ENCODE results near the gene EIF4E.
"Not testable (repeated sequence)": the region's sequence is repeated elsewhere in the genome, so short reads cannot be mapped to it uniquely, and the experiment has no call there.

The EIF4E gene

DNA sequence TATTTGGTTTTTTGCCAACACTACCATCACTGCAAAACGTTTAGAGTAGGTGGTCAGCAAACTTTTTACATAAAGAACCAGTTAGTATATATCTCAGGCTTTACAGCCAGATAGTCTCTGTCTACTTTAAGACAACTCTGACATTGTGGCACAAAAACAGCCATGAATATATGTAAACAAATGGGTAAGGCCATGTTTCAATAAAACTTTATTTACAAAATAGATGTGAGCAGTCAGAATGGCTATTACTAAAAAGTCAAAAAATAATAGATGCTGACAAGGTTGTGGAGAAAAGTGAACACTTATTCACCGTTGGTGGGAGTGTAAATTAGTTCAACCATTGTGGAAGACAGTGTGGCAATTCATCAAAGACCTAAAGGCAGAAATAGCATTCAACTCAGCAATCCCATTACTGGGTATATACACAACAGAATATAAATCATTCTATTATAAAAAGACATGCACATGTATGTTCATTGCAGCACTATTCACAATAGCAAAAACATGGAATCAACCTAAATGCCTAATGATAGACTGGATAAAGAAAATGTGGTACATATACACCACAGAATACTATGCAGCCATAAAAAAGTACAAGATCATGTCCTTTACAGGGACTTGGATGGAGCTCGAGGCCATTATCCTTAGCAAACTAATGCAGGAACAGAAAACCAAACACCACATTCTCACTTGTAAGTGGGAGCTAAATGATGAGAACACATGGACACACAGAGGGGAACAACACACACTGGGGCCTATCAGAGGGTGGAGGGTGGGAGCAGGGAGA, 56.6 kb downstream of the EIF4E start:
- not testable (repeated sequence) for DNase-seq

DNA sequence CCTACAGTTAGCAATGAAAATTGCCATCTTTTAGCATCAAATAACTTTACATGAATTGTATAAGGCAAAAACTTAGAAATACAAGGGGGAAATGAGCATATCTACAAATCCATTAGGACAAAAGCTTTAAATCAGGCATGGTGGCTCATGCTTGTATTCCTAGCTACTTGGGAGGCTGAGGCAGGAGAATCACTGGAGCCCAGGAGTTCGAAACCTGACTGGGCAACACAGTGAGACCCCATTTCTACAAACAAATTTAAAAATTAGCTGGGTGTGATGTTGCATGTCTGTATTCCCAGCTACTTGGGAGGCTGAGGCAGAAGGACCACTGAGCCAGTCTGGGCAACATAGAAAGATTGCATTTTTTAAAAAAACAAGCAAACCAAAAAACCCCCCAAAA, 61.3 kb downstream of the EIF4E start:
- DNase-seq = no peak

DNA sequence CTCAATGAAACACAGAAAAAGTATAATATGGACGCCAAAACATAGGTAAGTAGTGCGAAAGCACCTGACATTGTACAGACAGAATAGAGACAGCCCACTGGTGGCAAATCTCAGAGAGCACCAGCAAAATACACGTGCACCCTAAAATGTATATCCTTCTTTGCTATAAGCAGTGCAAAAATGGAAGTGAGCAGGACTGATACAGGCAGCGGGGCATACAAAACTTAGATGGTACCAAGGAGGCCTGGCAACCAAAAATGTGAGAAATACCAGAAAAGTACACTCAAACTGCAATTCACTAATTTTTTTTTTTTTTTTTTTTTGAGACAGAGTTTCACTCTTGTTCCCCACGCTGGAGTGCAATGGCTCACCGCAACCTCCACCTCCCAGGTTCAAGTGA, 63.9 kb downstream of the EIF4E start:
- DNase-seq = no peak

DNA sequence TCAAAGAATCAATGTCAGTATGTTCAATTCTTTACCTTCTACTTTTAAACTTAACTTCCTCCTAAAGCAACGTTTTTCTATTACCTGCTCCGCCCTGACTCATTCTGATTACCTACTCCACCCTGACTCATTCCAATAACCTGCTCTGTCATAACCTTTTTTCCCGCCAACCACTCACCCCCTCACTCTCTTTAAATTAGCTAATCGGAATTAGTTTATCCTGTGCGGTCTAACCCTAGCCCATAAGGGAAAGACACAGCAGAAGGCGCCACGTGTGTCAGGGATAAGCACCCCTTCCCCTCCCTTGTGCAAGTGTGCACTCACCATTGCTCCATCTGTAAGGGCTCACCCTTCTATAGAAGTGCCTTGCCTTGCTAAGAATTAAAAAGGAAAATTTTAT, 64.4 kb downstream of the EIF4E start:
- DNase-seq = no peak

DNA sequence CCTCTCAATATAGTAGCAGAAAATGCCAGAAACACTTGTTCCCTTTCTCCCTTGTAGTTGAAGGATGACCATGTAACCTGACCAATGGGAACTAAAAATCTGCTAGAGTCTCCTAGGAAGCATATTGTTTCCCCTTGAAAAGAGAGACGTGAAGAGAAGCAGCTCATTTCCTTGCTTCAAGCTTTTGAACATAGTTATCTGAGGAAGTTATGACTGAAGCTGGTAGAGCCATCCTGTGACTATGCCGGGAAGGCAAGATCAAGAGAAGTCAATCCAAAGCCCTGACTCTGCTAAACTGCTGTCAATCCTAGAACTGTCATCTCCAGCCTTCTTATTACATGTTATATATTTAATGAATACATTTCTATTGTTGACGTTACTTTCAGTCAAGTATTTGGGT, 66.6 kb downstream of the EIF4E start:
- no peak for DNase-seq

DNA sequence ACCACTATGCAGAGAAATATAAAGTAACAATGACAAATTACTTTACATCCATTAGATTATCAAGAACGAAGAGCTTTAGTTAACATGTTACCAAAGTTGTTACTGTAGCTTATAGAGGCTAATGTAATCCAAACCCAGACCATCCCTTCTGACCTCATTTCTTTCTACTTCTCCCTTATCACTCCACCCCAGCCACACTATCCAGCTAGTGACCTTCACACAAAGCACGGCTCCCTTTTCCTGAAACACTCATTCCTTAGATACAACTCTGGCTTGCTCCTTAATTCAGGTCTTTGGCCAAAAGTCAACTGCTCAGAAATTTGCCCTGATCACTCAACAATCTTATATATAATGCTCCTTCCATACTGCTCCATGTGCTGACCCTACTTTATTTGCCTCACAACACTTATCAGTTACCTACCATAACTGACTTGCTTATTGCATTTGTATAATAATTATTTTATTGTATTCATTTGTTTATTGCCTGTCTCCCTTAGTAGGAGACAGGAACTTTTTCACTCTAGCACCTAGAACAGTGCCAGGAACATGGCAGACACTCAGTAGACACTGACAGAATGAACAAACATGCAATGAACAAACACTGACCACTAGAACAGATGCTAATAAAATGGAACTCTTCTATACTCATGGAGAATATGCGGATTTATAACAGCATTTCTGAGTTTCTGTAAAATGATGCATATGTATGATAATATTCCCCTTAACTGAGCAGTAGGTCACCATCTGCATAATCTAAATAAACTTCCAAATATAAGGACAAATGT, 67.6 kb downstream of the EIF4E start:
- DNase-seq = no peak

DNA sequence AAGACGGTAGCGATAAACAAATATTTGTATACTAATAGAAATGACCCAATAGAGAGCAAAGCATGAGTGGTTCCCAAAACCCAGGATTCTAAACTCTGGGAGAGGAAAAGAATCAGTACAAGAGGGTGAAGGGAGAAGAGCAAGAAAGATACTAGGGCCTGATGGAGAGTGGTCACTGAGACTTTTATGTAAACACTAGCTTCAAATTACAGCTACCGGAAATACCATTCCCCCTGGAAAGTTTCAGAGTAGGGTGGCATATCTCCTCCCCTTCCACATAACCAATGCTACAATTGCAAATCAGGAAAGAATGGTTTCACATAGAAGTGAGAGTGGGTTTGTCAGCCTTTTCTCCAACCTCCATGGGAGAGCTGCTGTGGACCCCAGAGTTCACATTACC, 77.1 kb downstream of the EIF4E start:
- DNase-seq = no peak

DNA sequence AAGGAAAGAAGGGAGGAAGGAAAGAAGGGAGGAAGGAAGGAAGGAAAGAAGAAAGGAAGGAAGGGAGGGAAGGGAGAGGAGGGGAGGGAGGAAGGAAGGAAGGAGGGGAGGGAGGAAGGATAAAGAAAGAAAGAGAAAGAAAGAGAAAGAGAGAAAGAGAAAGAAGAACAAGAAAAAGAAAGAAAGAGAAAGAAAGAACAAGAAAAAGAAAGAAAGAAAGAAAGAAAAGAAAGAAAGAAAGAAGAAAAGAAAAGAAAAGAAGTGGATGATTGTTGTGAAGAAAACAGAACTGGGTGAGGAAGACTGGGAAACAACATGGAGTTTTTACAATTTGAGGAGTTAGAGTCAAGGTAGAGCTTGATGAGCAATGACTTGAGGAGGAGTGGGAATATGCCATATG, 78.0 kb downstream of the EIF4E start:
- no peak for DNase-seq

DNA sequence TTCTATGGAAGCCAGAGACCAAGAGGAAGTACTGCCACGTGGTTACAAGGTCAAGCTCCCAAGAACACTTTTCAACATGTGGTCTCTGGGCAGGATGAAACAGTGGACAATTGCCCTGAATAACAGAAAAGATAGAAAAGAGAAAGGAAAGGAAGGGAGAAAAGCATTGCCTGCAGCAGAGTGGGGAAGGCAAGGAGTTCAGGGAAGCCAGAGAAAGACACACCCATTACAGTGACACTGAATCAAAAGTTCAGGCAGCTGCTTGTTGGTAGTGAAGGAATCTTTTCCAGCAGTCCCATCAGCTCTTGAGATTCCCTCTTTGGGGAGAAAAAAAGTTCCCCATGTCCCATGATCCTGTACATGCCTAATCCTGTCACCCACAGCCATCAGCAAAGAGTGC, 80.5 kb downstream of the EIF4E start:
- no peak for DNase-seq

DNA sequence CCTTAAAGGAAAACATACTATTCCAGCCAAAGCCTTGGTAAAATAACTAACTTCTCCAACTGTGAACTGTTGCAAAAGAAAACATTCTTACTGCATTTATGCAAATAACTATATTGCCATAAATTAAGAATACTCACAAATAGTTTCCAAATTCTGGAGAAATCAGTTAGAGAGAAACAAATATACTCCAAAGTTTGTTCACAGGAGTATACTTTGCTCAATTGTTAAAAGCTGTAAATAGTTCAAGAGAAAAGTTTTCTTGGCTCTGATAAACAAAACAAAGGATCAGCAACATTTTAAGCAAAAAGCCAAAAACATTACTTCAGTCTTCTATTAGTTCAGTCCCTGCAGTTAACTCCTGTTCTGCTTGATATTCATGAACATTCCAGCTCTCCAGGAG, 83.0 kb downstream of the EIF4E start:
- DNase-seq = no peak

DNA sequence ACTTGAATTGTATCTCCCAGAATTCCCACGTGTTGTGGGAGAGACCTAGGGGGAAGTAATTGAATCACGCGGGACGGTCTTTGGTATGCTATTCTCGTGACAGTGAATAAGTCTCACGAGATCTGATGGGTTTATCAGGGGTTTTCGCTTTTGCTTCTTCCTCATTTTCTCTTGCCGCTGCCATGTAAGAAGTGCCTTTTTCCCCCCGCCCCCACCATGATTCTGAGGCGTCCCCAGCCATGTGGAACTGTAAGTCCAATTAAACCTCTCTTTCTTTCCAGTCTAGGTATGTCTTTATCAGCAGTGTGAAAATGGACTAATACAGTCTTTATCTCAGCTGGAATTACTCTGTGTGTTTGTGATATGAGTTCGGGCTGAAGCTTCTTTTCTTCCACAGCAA, 86.0 kb downstream of the EIF4E start:
- not testable (repeated sequence) for DNase-seq

DNA sequence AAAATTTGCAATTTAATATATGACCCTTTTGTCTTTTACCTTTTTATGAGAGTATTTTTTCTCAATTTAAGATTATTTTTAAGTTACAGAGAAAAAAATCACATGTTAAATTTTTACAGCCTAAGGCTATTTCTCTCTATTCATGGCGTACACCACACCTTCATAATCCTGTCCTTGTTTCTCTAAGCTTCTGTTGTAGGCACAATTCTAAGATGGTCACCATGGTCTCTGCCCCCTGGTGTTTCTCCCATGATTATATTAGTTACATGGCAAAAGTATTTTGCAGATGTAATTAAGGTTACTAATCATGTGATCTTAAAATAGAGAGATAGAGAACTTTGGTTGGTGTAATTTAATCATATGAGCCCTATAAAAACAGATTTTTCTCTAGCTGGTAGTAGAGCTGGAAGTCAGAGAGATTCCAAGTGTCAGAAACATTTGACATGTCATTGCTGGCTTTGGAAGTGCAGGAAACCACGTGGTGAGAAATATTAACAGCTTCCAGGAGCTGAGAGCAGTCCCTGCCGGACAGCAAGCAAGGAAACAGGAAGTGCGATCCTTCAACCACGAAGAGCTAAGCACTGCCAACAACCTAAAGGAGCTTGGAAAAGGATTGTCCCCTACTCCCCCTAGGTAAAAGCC, 89.8 kb downstream of the EIF4E start:
- DNase-seq = no peak

DNA sequence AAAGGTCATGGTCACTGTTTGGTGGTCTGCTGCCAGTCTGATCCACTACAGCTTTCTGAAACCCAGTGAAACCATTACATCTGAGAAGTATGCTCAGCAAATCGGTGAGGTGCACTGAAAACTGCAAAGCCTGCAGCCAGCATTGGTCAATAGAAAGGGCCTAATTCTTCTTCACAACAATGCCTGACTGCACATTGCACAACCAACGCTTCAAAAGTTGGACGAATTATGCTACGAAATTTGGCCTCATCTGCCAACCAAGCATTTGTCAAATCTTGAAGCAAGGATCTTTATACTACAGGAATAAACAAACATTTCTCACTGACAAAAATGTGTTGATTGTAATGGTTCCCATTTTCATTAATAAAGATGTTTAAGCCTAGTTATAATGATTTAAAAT, 90.4 kb downstream of the EIF4E start:
- DNase-seq = no peak

DNA sequence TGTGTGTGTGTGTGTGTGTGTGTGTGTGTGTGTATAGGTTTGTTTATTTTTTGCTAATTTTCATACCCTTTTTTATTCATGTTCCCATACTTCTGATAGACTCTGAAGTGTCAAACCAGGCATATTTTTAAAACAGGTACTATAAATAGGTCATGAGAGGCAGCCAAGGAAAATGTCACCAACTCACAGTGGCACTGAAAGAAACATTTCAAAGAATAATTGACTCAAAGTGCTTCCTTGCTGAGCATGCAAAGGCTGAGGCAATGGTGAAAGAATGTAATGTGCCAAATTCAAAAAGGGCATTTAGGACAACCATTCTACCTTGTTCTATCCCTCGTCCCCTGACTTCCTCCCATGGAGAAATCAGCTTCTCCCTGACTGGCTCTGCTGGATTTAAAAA, 95.5 kb downstream of the EIF4E start:
- DNase-seq = no peak

DNA sequence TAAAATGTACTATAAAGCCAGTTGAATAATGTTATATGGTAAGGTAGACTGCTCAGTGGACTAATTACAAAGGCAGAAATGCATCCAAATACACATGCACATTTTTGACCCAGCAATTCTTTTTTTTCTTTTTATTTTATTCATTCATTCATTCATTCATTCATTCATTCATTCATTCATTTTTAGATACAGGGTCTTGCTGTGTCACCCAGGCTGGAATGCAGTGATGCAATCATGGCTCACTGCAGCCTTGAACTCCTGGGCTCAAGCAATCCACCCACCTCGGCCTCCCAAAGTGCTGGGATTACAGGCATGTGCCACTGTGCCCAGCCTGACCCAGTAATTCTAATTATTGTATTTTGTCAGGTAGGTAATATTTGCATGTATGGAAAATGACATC, 97.9 kb downstream of the EIF4E start:
- not testable (repeated sequence) for DNase-seq
